Ascending aorta (tissue), 2 donors: ENCODE results near the gene TCF4. TPM values are rescaled to one million over a fixed set of nuclear protein-coding genes. Genes with fewer than 3 reads are reported as not detected.
A peak's percentile ranks its signal among the peaks of the same experiment; 100 is the strongest.

Experiments used
- DNase-seq, 2 donors: peaks; one replicate each; pipeline ENCODE4 v3.0.0-alpha.2; 2019; ENCODE audit warnings: low spot score in 2 of 2
- H3K27ac ChIP-seq, 2 donors: fragments of 200-600 bp; sonication (generic); one replicate each; pipeline ENCODE4 v1.5.1; 2016 to 2017; ENCODE audit warnings: mild to moderate bottlenecking in 1 of 2
- H3K27me3 ChIP-seq: fragments of 200-600 bp; sonication (generic); one replicate; pipeline ENCODE4 v1.5.1; 2017
- H3K36me3 ChIP-seq, 2 donors: fragments of 200-600 bp; sonication (generic); one replicate each; pipeline ENCODE4 v1.5.1; 2016
- H3K4me1 ChIP-seq, 2 donors: fragments of 200-600 bp; sonication (generic); one replicate each; pipeline ENCODE4 v1.5.1; 2016 to 2017; ENCODE audit warnings: mild to moderate bottlenecking in 1 of 2
- H3K4me3 ChIP-seq, 2 donors: fragments of 200-600 bp; sonication (generic); one replicate each; pipeline ENCODE4 v1.5.1; 2016 to 2017; ENCODE audit warnings: mild to moderate bottlenecking in 1 of 2
- H3K9me3 ChIP-seq, 2 donors: fragments of 200-600 bp; sonication (generic); one replicate each; pipeline ENCODE4 v1.5.1; 2016
- CTCF ChIP-seq, 3 experiments: fragments of 200-600 bp in 2 of 3; fragments of 450-650 bp in 1 of 3; sonication (generic) in 2 of 3; IDR thresholded peaks; one replicate each; pipeline ENCODE4 v1.5.1; 2016 to 2019; ENCODE audit warnings: antibody characterized with exemption in 3 of 3, mild to moderate bottlenecking in 1 of 3, moderate library complexity in 1 of 3
- intact Hi-C: fragments of 100-400 bp; cut with DNase I; formaldehyde crosslinking; loops from one replicate; pipeline ENCODE4 v1.15.1; 2023
- total RNA-seq: library from RNA; depleted of rRNA; stranded (reverse); fragments of >200 nt; gene quantifications from one replicate; pipeline ENCODE4 v1.1.0, GENCODE V29; 2016

The TCF4 gene
- total RNA-seq, 1 donor from 2014 or later: 180 TPM

DNA sequence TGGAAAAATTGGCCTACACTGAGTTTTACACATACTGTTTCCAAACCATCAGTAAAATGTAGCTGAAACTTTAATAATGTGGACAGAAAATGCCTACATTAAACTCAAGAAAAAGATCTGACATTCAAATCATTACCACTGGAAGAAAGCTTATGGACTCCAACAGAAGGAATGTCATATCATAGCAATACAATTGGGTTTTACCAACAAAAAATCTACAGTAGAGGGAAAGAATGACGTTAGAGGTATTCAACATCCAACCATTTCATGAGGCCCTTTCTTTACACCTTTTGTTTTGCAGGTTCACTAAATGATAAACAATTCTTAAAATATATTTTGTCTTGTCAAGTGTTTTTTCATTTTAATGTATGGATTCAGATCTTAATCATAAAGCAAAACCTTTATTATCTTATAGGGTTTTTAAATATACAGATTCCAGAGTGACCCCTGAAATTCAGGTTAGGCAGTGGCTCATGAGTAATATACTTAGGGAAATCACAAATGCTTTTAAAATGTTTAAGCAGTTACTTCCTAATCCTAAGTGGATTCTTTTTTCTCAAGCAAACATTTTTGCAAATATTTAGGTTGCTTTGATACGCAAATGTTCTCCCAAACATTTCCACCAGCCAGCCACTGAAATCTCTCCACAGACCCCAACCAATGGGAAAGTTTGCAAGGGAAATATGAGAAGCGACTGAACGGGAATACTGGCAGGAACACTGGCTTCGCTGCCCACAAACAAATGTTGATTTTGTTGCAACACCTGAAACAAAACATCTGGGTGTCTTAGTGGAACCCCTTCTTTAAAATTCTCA lies 168.7 kb downstream of the TCF4 start:
- H3K4me1 ChIP-seq: peaks cover 0 to 3% of the 10 kb centered on the region in 2 donors
- H3K4me3 ChIP-seq: no peak overlapping the region
- H3K27ac ChIP-seq: peak overlapping the region in 1 of 2 donors; percentile 19
- DNase-seq: no peak
- H3K9me3 ChIP-seq: no peaks in the 10 kb centered on the region
- H3K36me3 ChIP-seq: no peaks in the 10 kb centered on the region
- TF ChIP-seq CTCF (IDR thresholded peaks at IDR 0.05): no peak
- intact Hi-C loops: loop anchor here (5.0 kb wide), 1 partner anchor 1158 kb away; no protein-coding TSS in a partner anchor
- H3K27me3 ChIP-seq: no peaks in the 10 kb centered on the region

DNA sequence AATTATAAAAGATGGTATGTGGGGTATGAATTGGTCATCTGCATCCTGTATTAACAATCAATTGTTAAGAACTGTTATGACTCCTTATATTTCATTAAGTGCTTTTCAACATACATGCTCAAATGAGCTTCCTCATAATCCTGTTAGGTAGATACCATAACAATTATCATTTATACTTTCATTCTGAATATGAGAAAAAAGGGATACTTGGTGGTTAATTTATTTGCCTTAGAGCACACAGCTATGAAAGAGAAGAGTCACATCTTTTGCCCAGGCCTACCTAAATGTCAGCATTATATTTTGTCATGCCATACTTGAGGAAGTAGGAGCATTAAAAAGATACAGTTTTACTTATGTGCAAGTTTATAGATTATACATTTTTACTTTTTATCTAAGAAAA lies 169.6 kb downstream of the TCF4 start:
- no peak for DNase-seq
- Histone ChIP-seq H3K27me3 (no peaks in the 10 kb centered on the region), H3K4me3 (no peak overlapping the region), H3K27ac (no peak overlapping the region), H3K36me3 (no peaks in the 10 kb centered on the region), H3K4me1 (peaks cover 0 to 3% of the 10 kb centered on the region in 2 donors), H3K9me3 (no peaks in the 10 kb centered on the region)
- intact Hi-C loops: loop anchor here (5.0 kb wide), 1 partner anchor 1159 kb away; no protein-coding TSS in a partner anchor
- TF ChIP-seq CTCF (IDR thresholded peaks at IDR 0.05): no peak

GRCh38 chr18:55416791-55417190 lies 171.2 kb downstream of the TCF4 start:
- DNase-seq: no peak
- TF ChIP-seq CTCF (IDR thresholded peaks at IDR 0.05): no peak
- intact Hi-C loops: loop anchor here (5.0 kb wide), 1 partner anchor 1161 kb away; no protein-coding TSS in a partner anchor
- Histone ChIP-seq H3K4me3 (no peak overlapping the region), H3K9me3 (no peaks in the 10 kb centered on the region), H3K27ac (no peak overlapping the region), H3K36me3 (no peaks in the 10 kb centered on the region), H3K4me1 (peaks cover 0 to 3% of the 10 kb centered on the region in 2 donors), H3K27me3 (no peaks in the 10 kb centered on the region)

DNA sequence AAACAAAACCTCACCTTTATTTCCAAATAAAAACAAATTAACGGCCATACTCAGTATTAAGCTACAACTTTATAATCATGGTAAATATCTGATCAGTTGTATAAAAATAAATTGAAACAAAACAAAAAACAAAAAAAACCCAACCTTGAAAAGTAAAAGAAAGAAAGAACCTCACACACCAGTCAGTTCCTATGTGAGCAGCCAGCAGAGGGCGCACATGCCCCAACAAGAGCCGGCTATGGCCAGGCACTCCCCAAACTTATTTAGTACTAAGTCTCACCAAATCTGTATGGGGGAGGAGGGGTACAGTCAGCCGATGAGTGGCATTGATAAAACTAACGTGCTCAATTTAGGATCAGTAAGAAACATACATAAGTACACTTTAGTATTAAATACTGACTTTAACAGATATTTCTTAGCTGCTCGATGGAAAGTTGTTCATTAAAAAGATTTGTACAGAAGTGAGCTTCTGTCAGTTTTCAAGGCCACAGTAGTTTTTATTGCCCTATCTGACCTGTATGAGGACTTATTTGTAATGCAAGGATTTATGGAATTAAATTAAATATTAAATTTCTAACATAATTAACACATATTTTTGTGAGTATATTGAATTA lies 172.6 kb downstream of the TCF4 start:
- H3K36me3 ChIP-seq: no peaks in the 10 kb centered on the region
- H3K4me1 ChIP-seq: no peaks in the 10 kb centered on the region
- no peaks in the 10 kb centered on the region for H3K27me3 ChIP-seq
- peak; percentile 22 to 92 for DNase-seq
- TF ChIP-seq CTCF (IDR thresholded peaks at IDR 0.05): peak; percentile 60 to 90 (median 85)
- no peaks in the 10 kb centered on the region for H3K9me3 ChIP-seq
- intact Hi-C loops: loop anchor here (2.0 to 5.0 kb wide), 3 partner anchors 181 to 1162 kb away; no protein-coding TSS in a partner anchor
- no peak overlapping the region for H3K27ac ChIP-seq
- H3K4me3 ChIP-seq: no peak overlapping the region

DNA sequence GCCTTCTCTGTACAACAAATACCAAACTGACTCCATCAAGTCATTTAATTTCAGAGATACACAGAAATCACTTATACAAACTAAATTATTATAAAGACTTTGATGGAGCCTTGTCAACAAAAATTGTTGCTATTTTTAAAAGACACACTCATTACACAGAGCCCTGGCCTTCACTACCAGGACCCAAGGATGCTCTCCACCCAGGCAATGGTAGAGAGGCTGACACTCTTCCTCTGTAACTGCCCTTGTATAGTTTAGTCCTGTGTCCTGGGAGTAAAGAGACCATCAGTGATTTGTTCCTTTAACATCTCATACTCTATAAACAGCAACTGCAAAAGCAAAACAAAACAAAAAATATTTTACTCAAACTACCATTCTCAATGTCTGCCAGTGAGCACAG lies 173.5 kb downstream of the TCF4 start:
- no peak for TF ChIP-seq CTCF (IDR thresholded peaks at IDR 0.05)
- Histone ChIP-seq H3K27ac (no peak overlapping the region), H3K27me3 (no peaks in the 10 kb centered on the region), H3K36me3 (no peaks in the 10 kb centered on the region), H3K4me3 (no peak overlapping the region), H3K9me3 (no peaks in the 10 kb centered on the region), H3K4me1 (no peaks in the 10 kb centered on the region)
- intact Hi-C loops: loop anchor here (2.0 kb wide), 2 partner anchors 180 to 366 kb away; no protein-coding TSS in a partner anchor
- no peak for DNase-seq
